Measurements from ENCODE around the gene SYTL5.

SYTL5 gene

DNA sequence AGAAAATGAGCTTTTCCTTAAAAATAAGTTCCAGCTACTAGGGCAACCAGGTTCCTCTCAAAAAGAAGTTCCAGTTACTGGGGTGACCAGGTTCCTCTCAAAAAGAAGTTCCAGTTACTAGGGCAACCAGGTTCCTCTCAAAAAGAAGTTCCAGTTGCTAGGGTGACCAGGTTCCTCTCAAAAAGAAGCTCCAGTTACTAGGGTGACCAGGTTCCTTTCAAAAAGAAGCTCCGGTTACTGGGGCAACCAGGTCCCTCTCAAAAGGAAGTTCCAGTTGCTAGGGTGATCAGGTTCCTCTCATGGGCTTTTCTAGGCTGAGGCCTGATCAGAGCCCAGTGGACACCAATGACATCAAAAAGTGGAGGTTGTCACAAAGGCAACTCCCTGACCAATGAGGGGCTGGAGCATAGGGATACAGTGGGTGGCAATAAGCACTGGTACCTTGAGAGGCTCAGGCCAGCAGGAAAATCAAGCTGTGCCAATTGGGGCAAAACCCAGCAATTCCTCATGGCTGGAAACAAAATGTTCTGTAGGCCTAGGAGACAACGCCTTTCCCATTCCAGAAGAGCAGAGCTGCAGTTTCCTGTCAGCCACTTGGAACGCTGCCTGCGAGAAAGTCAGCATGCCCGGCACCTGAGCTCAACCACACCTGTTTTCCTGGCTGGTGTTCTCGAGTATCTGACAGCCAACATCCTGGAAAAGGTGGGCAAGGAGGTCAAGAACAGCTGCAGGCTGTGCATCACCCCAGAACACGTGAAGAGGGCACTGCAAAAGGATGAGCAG, 12.3 kb upstream of the SYTL5 start:
- Histone ChIP-seq H3K4me1 (ENCODE audit: control insufficient read depth, low read depth, low read length) (peaks cover 4% of the 10 kb centered on the region), H3K27ac (ENCODE audit: low read length) (no peak overlapping the region), H3K4me3 (ENCODE audit: low read length) (no peak overlapping the region), H3K36me3 (ENCODE audit: control insufficient read depth, low read depth, low read length) (no peaks in the 10 kb centered on the region), H3K9ac (ENCODE audit: low read length) (no peak overlapping the region), H3K9me3 (ENCODE audit: control insufficient read depth, low read depth, low read length) (no peaks in the 10 kb centered on the region), H3K27me3 (ENCODE audit: control insufficient read depth, insufficient read depth, low read length) (no peaks in the 10 kb centered on the region)

- H3K4me1 ChIP-seq (ENCODE audit: control insufficient read depth, low read depth, low read length), result peaks cover 4% of the 10 kb centered on the region
- no peaks in the 10 kb centered on the region for H3K36me3 ChIP-seq (ENCODE audit: control insufficient read depth, low read depth, low read length)
- no peaks in the 10 kb centered on the region for H3K27me3 ChIP-seq (ENCODE audit: control insufficient read depth, insufficient read depth, low read length)
- H3K9me3 ChIP-seq (ENCODE audit: control insufficient read depth, low read depth, low read length), result no peaks in the 10 kb centered on the region
- H3K9ac ChIP-seq (ENCODE audit: low read length), result no peak overlapping the region
- no peak overlapping the region for H3K27ac ChIP-seq (ENCODE audit: low read length)
- no peak overlapping the region for H3K4me3 ChIP-seq (ENCODE audit: low read length)
Observed at GRCh38 chrX:37995428-37995827, 10.9 kb upstream of the SYTL5 start.

GRCh38 chrX:37997096-37997495, 9.3 kb upstream of the SYTL5 start:
- no peaks in the 10 kb centered on the region for H3K27me3 ChIP-seq (ENCODE audit: control insufficient read depth, insufficient read depth, low read length)
- H3K4me3 ChIP-seq (ENCODE audit: low read length), result no peak overlapping the region
- no peak overlapping the region for H3K9ac ChIP-seq (ENCODE audit: low read length)
- no peak overlapping the region for H3K27ac ChIP-seq (ENCODE audit: low read length)
- H3K4me1 ChIP-seq (ENCODE audit: control insufficient read depth, low read depth, low read length), result peaks cover 4% of the 10 kb centered on the region
- no peaks in the 10 kb centered on the region for H3K9me3 ChIP-seq (ENCODE audit: control insufficient read depth, low read depth, low read length)
- no peaks in the 10 kb centered on the region for H3K36me3 ChIP-seq (ENCODE audit: control insufficient read depth, low read depth, low read length)

GRCh38 chrX:37998586-37999262, 7.6 kb upstream of the SYTL5 start:
- Histone ChIP-seq H3K9ac (ENCODE audit: low read length) (no peak overlapping the region), H3K9me3 (ENCODE audit: control insufficient read depth, low read depth, low read length) (no peaks in the 10 kb centered on the region), H3K4me3 (ENCODE audit: low read length) (no peak overlapping the region), H3K27me3 (ENCODE audit: control insufficient read depth, insufficient read depth, low read length) (no peaks in the 10 kb centered on the region), H3K4me1 (ENCODE audit: control insufficient read depth, low read depth, low read length) (no peaks in the 10 kb centered on the region), H3K27ac (ENCODE audit: low read length) (no peak overlapping the region), H3K36me3 (ENCODE audit: control insufficient read depth, low read depth, low read length) (no peaks in the 10 kb centered on the region)

DNA sequence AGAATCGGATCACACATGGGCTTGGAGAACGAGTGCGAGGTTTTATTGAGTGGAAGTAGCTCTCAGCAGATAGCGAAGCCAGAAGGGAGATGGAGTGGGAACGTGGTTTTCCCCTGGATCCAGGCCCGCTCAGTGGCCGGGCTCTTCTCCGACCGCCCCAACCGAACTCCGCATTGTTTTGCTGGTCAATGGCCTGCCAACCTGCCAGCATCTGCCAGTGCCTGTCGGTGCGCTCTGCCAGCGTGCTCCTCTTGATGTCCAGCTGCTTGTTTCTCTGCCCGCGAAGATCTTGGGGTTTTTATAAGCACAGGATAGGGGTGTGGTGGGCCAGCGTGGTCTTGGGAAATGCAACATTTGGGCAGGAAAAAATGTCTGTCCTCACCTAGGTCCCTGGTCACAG, 5.6 kb upstream of the SYTL5 start:
- no peaks in the 10 kb centered on the region for H3K27me3 ChIP-seq (ENCODE audit: control insufficient read depth, insufficient read depth, low read length)
- no peak overlapping the region for H3K4me3 ChIP-seq (ENCODE audit: low read length)
- H3K27ac ChIP-seq (ENCODE audit: low read length), result no peak overlapping the region
- H3K9me3 ChIP-seq (ENCODE audit: control insufficient read depth, low read depth, low read length), result peaks cover 4% of the 10 kb centered on the region
- no peaks in the 10 kb centered on the region for H3K36me3 ChIP-seq (ENCODE audit: control insufficient read depth, low read depth, low read length)
- no peaks in the 10 kb centered on the region for H3K4me1 ChIP-seq (ENCODE audit: control insufficient read depth, low read depth, low read length)
- H3K9ac ChIP-seq (ENCODE audit: low read length), result no peak overlapping the region

DNA sequence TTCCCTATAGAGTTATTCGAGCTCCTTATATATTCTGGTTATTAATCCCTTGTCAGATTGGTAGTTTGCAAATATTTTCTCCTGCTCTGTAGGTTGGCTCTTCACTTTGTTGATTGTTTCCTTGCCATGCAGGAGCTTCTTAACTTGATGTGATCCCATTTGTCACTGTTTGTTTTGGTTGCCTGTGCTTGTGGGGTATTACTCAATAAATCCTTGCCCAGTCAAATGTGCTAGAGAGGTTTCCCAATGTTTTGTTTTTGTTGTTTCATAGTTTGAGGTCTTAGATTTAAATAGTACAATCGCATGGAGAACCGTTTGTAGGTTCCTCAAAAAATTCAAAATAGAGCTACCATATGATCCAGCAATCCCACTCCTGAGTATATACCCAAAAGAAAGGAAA, 2.3 kb upstream of the SYTL5 start:
- Histone ChIP-seq H3K27ac (ENCODE audit: low read length) (no peak overlapping the region), H3K4me1 (ENCODE audit: control insufficient read depth, low read depth, low read length) (no peaks in the 10 kb centered on the region), H3K9me3 (ENCODE audit: control insufficient read depth, low read depth, low read length) (peaks cover 11% of the 10 kb centered on the region), H3K9ac (ENCODE audit: low read length) (no peak overlapping the region), H3K4me3 (ENCODE audit: low read length) (no peak overlapping the region), H3K36me3 (ENCODE audit: control insufficient read depth, low read depth, low read length) (no peaks in the 10 kb centered on the region), H3K27me3 (ENCODE audit: control insufficient read depth, insufficient read depth, low read length) (no peaks in the 10 kb centered on the region)

GRCh38 chrX:38006778-38007177, 425 bp downstream of the SYTL5 start:
- Histone ChIP-seq H3K27me3 (ENCODE audit: control insufficient read depth, insufficient read depth, low read length) (no peaks in the 10 kb centered on the region), H3K36me3 (ENCODE audit: control insufficient read depth, low read depth, low read length) (no peaks in the 10 kb centered on the region), H3K9ac (ENCODE audit: low read length) (no peak overlapping the region), H3K4me1 (ENCODE audit: control insufficient read depth, low read depth, low read length) (no peaks in the 10 kb centered on the region), H3K27ac (ENCODE audit: low read length) (no peak overlapping the region), H3K9me3 (ENCODE audit: control insufficient read depth, low read depth, low read length) (peaks cover 11% of the 10 kb centered on the region), H3K4me3 (ENCODE audit: low read length) (no peak overlapping the region)

GRCh38 chrX:38008658-38009057, 2.3 kb downstream of the SYTL5 start:
- Histone ChIP-seq H3K9me3 (ENCODE audit: control insufficient read depth, low read depth, low read length) (peaks cover 18% of the 10 kb centered on the region), H3K4me3 (ENCODE audit: low read length) (no peak overlapping the region), H3K36me3 (ENCODE audit: control insufficient read depth, low read depth, low read length) (no peaks in the 10 kb centered on the region), H3K27me3 (ENCODE audit: control insufficient read depth, insufficient read depth, low read length) (no peaks in the 10 kb centered on the region), H3K4me1 (ENCODE audit: control insufficient read depth, low read depth, low read length) (no peaks in the 10 kb centered on the region), H3K9ac (ENCODE audit: low read length) (no peak overlapping the region), H3K27ac (ENCODE audit: low read length) (no peak overlapping the region)

- Histone ChIP-seq H3K9me3 (ENCODE audit: control insufficient read depth, low read depth, low read length) (peaks cover 18% of the 10 kb centered on the region), H3K27ac (ENCODE audit: low read length) (no peak overlapping the region), H3K4me3 (ENCODE audit: low read length) (no peak overlapping the region), H3K9ac (ENCODE audit: low read length) (no peak overlapping the region), H3K27me3 (ENCODE audit: control insufficient read depth, insufficient read depth, low read length) (no peaks in the 10 kb centered on the region), H3K36me3 (ENCODE audit: control insufficient read depth, low read depth, low read length) (no peaks in the 10 kb centered on the region), H3K4me1 (ENCODE audit: control insufficient read depth, low read depth, low read length) (no peaks in the 10 kb centered on the region)
Observed at GRCh38 chrX:38009641-38010040, 3.3 kb downstream of the SYTL5 start.

- H3K9ac ChIP-seq (ENCODE audit: low read length), result no peak overlapping the region
- no peaks in the 10 kb centered on the region for H3K4me1 ChIP-seq (ENCODE audit: control insufficient read depth, low read depth, low read length)
- no peaks in the 10 kb centered on the region for H3K27me3 ChIP-seq (ENCODE audit: control insufficient read depth, insufficient read depth, low read length)
- H3K4me3 ChIP-seq (ENCODE audit: low read length), result no peak overlapping the region
- H3K27ac ChIP-seq (ENCODE audit: low read length), result no peak overlapping the region
- H3K36me3 ChIP-seq (ENCODE audit: control insufficient read depth, low read depth, low read length), result no peaks in the 10 kb centered on the region
- H3K9me3 ChIP-seq (ENCODE audit: control insufficient read depth, low read depth, low read length), result peaks cover 15% of the 10 kb centered on the region
Observed at GRCh38 chrX:38018766-38019425, 12.5 kb downstream of the SYTL5 start.

GRCh38 chrX:38028300-38028699, 21.9 kb downstream of the SYTL5 start:
- no peaks in the 10 kb centered on the region for H3K27me3 ChIP-seq (ENCODE audit: control insufficient read depth, insufficient read depth, low read length)
- no peaks in the 10 kb centered on the region for H3K36me3 ChIP-seq (ENCODE audit: control insufficient read depth, low read depth, low read length)
- no peak overlapping the region for H3K9ac ChIP-seq (ENCODE audit: low read length)
- H3K9me3 ChIP-seq (ENCODE audit: control insufficient read depth, low read depth, low read length), result peaks cover 26% of the 10 kb centered on the region
- H3K27ac ChIP-seq (ENCODE audit: low read length), result no peak overlapping the region
- no peak overlapping the region for H3K4me3 ChIP-seq (ENCODE audit: low read length)
- no peaks in the 10 kb centered on the region for H3K4me1 ChIP-seq (ENCODE audit: control insufficient read depth, low read depth, low read length)
